OCI-LY7 (cell line): Measurements from ENCODE around the gene CIB2. TPM values are rescaled to one million over a fixed set of nuclear protein-coding genes. Genes with fewer than 3 reads are reported as not detected.

Experiments
- BruUV-seq: library from RNA; stranded (reverse); fragments of 400-500 nt; replicated peaks from 2 replicates; lab custom pipeline; 2021; lab: Mats Ljungman, UMichigan
- CTCF ChIA-PET: fragments of 300-600 bp; sonication (Branson Sonifier 250); formaldehyde crosslinking; loops from one replicate; lab custom pipeline; 2022; ENCODE audit warnings: antibody characterized with exemption; ENCODE audit not compliant: unreplicated experiment; lab: Charles Lee
- POLR2A ChIA-PET: fragments of 300-600 bp; sonication (Branson Sonifier 250); formaldehyde crosslinking; loops from one replicate; lab custom pipeline; 2022; ENCODE audit warnings: antibody characterized with exemption; lab: Charles Lee
- DNase-seq: peaks from one replicate; pipeline ENCODE4 v3.0.0-alpha.2; 2015; ENCODE audit warnings: low spot score
- H2AFZ ChIP-seq: fragments of 200-600 bp; sonication (generic), shearing (Covaris generic); 2 replicates; pipeline ENCODE4 v1.6.1; 2014; ENCODE audit warnings: mild to moderate bottlenecking, antibody characterized with exemption, low read length, moderate library complexity
- H3K27ac ChIP-seq: fragments of 200-600 bp; sonication (generic); 2 replicates; pipeline ENCODE4 v1.5.1; 2014; ENCODE audit warnings: mixed run types, low read depth, mild to moderate bottlenecking, moderate library complexity, low read length, inconsistent platforms; ENCODE audit not compliant: poor library complexity, severe bottlenecking
- H3K36me3 ChIP-seq: fragments of 200-600 bp; sonication (generic); 2 replicates; pipeline ENCODE4 v1.6.1; 2014; ENCODE audit warnings: mild to moderate bottlenecking, antibody characterized with exemption, low read length, moderate library complexity, mixed read lengths; ENCODE audit not compliant: insufficient read depth
- H3K4me1 ChIP-seq: fragments of 200-600 bp; sonication (generic); 2 replicates; pipeline ENCODE4 v1.5.1; 2014; ENCODE audit warnings: mild to moderate bottlenecking, low read length; ENCODE audit not compliant: insufficient read depth, poor library complexity, severe bottlenecking
- H3K4me2 ChIP-seq: fragments of 200-600 bp; sonication (generic); 2 replicates; pipeline ENCODE4 v1.6.1; 2014; ENCODE audit warnings: mild to moderate bottlenecking, low read length
- H3K4me3 ChIP-seq: fragments of 200-600 bp; sonication (generic); 2 replicates; pipeline ENCODE4 v1.5.1; 2014; ENCODE audit warnings: mild to moderate bottlenecking, low read depth, low read length; ENCODE audit not compliant: poor library complexity, severe bottlenecking
- H3K79me2 ChIP-seq: fragments of 200-600 bp; sonication (generic); 2 replicates; pipeline ENCODE4 v1.6.1; 2016; ENCODE audit warnings: low read depth, mild to moderate bottlenecking, low read length, moderate library complexity, mixed read lengths; ENCODE audit not compliant: insufficient read depth
- H3K9me2 ChIP-seq: fragments of 200-600 bp; sonication (generic); 2 replicates; pipeline ENCODE4 v1.6.1; 2016; ENCODE audit warnings: mild to moderate bottlenecking, low read length, mixed read lengths; ENCODE audit not compliant: insufficient read depth
- H3K9me3 ChIP-seq: fragments of 200-600 bp; sonication (generic); 2 replicates; pipeline ENCODE4 v1.6.1; 2014; ENCODE audit warnings: mild to moderate bottlenecking, mixed run types, low read length, mixed read lengths
- H4K20me1 ChIP-seq: fragments of 200-600 bp; sonication (generic); 2 replicates; pipeline ENCODE4 v1.6.1; 2014; ENCODE audit warnings: mild to moderate bottlenecking, antibody characterized with exemption, low read length, moderate library complexity, mixed read lengths; ENCODE audit not compliant: insufficient read depth
- EZH2phosphoT487 ChIP-seq: fragments of 200-600 bp; sonication (generic); IDR thresholded peaks from 2 replicates; pipeline ENCODE4 v1.6.1; 2018; ENCODE audit warnings: low read depth, borderline replicate concordance, mild to moderate bottlenecking, mixed run types, antibody characterized with exemption, low read length, moderate library complexity, mixed read lengths
- intact Hi-C: fragments of 100-400 bp; cut with micrococcal nuclease; formaldehyde crosslinking; loops from one replicate; pipeline ENCODE4 v1.10.0; 2022; ENCODE audit not compliant: unreplicated experiment
- total RNA-seq, 2 experiments: library from RNA; depleted of rRNA in 1 of 2; stranded (reverse); fragments of >200 nt in 1 of 2; shearing (Covaris generic) in 1 of 2; gene quantifications; 2 replicates each; pipeline ENCODE4 v1.2.3, GENCODE V29; 2014 to 2022
- TF ChIP-seq, protein P1 (sequence below): fragments of 200-600 bp; sonication (generic); conservative IDR thresholded peaks from 2 replicates; pipeline ENCODE4 v1.5.1; 2014; ENCODE audit warnings: mild to moderate bottlenecking, antibody characterized with exemption, low read length, moderate library complexity, mixed read lengths

The CIB2 gene
- total RNA-seq, 2 experiments from 2014 or later = 0.36 to 5.0 TPM

DNA sequence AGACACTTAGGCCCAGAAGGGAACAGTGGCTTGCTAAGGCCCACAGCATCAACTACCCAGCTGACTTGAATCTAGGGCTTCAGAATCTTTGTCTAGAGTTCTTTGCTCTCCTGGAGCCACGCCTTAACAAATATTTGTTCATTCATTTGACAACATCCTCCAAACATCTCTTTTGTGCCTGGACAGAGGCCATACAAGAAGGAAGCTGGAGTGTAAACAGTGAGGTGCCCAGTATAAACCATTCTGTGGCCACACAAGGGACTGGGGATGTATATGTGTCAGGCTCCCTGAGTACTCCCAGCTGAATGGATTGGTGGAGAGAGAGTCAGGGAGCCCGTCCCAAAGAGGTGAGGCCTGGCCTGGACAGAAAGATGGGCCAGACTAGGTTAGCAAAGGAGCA, 3.4 kb downstream of the CIB2 start:
- H3K4me1 ChIP-seq = peaks cover 8% of the 10 kb centered on the region
- CTCF ChIA-PET = no interaction called here
- no peaks in the 10 kb centered on the region for H3K36me3 ChIP-seq
- no peaks in the 10 kb centered on the region for H3K9me3 ChIP-seq
- POLR2A ChIA-PET = interaction anchor here (0.6 kb wide), 1 partner anchor 83 kb away, joined by 3 read pairs; no protein-coding TSS in a partner anchor
- intact Hi-C loops = no loop called here
- TF ChIP-seq, protein P1, sequence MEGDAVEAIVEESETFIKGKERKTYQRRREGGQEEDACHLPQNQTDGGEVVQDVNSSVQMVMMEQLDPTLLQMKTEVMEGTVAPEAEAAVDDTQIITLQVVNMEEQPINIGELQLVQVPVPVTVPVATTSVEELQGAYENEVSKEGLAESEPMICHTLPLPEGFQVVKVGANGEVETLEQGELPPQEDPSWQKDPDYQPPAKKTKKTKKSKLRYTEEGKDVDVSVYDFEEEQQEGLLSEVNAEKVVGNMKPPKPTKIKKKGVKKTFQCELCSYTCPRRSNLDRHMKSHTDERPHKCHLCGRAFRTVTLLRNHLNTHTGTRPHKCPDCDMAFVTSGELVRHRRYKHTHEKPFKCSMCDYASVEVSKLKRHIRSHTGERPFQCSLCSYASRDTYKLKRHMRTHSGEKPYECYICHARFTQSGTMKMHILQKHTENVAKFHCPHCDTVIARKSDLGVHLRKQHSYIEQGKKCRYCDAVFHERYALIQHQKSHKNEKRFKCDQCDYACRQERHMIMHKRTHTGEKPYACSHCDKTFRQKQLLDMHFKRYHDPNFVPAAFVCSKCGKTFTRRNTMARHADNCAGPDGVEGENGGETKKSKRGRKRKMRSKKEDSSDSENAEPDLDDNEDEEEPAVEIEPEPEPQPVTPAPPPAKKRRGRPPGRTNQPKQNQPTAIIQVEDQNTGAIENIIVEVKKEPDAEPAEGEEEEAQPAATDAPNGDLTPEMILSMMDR = no peak
- TF ChIP-seq EZH2phosphoT487 = no peak
- DNase-seq = no peak
- no peak overlapping the region for H3K27ac ChIP-seq
- no peaks in the 10 kb centered on the region for H4K20me1 ChIP-seq
- H3K79me2 ChIP-seq = no peaks in the 10 kb centered on the region
- no peak overlapping the region for H3K4me3 ChIP-seq
- no peaks in the 10 kb centered on the region for H3K9me2 ChIP-seq
- no TSS peak for BruUV-seq
- no peak overlapping the region for H2AFZ ChIP-seq
- no peak overlapping the region for H3K4me2 ChIP-seq

DNA sequence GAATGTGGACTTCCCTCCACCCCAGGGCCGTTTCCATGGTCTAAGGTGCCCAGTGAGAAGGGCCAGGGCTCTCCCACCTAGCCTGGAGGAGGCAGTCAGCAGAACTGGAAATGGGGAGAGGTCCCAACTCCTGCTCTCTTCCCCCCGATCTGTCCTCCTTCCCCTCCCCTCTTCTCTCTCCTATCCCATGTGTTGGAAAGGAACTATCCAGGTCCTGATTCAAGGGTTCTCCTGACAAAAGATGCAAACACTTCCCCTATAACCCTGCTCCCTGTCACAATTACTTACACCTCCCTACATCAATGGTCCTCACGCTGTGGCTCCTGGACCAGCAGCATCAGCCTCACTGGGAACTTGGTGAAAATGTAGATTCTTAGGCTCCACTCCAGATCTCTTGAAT, 6.0 kb downstream of the CIB2 start:
- Histone ChIP-seq H3K9me2 (no peaks in the 10 kb centered on the region), H3K27ac (no peak overlapping the region), H3K36me3 (no peaks in the 10 kb centered on the region), H4K20me1 (no peaks in the 10 kb centered on the region), H3K4me3 (no peak overlapping the region), H3K9me3 (no peaks in the 10 kb centered on the region), H3K4me2 (no peak overlapping the region), H3K79me2 (no peaks in the 10 kb centered on the region), H3K4me1 (no peaks in the 10 kb centered on the region), H2AFZ (no peak overlapping the region)
- intact Hi-C loops = no loop called here
- CTCF ChIA-PET = no interaction called here
- no peak for TF ChIP-seq EZH2phosphoT487
- TF ChIP-seq, protein P1 = no peak
- DNase-seq = no peak
- POLR2A ChIA-PET = interaction anchor here (0.5 kb wide), 1 partner anchor 405 kb away, joined by 3 read pairs; no protein-coding TSS in a partner anchor
- BruUV-seq = no TSS peak

DNA sequence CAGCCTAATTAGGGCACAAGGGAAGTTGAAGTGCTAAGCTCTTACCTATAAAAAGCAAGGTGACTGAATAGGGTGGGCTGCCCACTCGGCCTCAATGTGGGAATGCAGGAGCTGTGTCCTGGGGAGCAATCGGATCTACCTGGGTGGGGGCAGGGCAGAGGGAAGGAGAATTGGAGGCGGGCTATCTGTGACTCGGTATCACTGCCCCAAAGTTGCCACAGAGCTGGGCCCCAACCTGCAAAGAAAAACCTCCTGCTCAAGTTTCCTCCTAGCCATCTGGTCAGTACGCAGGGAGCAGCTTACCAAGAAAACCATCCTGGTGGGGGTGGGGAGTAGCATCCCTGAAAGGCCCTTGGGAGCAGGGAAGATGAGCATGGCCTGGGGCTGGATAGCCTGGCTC, 10.7 kb downstream of the CIB2 start:
- Histone ChIP-seq H3K4me2 (no peak overlapping the region), H3K79me2 (no peaks in the 10 kb centered on the region), H2AFZ (no peak overlapping the region), H3K27ac (no peak overlapping the region), H3K9me2 (no peaks in the 10 kb centered on the region), H3K4me3 (no peak overlapping the region), H3K9me3 (no peaks in the 10 kb centered on the region), H3K4me1 (no peaks in the 10 kb centered on the region), H3K36me3 (no peaks in the 10 kb centered on the region), H4K20me1 (no peaks in the 10 kb centered on the region)
- TF ChIP-seq EZH2phosphoT487 = no peak
- TF ChIP-seq, protein P1 = no peak
- no peak for DNase-seq
- POLR2A ChIA-PET = no interaction called here
- CTCF ChIA-PET = no interaction called here
- no TSS peak for BruUV-seq
- intact Hi-C loops = no loop called here
